HL-60 (cell line): Measurements from ENCODE around the gene SNCA.

Source experiments
- CTCF ChIP-seq: IDR thresholded peaks from one replicate; pipeline ENCODE4 v1.5.1; 2011; ENCODE audit warnings: low read length, control low read depth, inconsistent platforms; ENCODE audit not compliant: insufficient read depth
- POLR2AphosphoS5 ChIP-seq: IDR thresholded peaks from 2 replicates; pipeline ENCODE4 v1.6.1; 2012; ENCODE audit warnings: low read depth
- REST ChIP-seq: IDR thresholded peaks from 2 replicates; pipeline ENCODE4 v1.6.1; 2012; ENCODE audit warnings: low read depth; ENCODE audit not compliant: insufficient replicate concordance
- SPI1 ChIP-seq: IDR thresholded peaks from 2 replicates; pipeline ENCODE4 v1.6.1; 2012; ENCODE audit warnings: low read depth, mild to moderate bottlenecking, borderline replicate concordance

- no peak for TF ChIP-seq CTCF
- no peak for TF ChIP-seq POLR2AphosphoS5
- TF ChIP-seq SPI1: no peak
- TF ChIP-seq REST: no peak
Measured at GRCh38 chr4:89823416-89823815, 13.5 kb downstream of the SNCA start.
